Measurements from ENCODE around the gene RAB41.

GRCh38 chrX:70324326-70324725, 42.4 kb downstream of the RAB41 start:
- no peak for TF ChIP-seq CTCF (IDR thresholded peaks at IDR 0.05)
- TF ChIP-seq RFX5 (IDR thresholded peaks at IDR 0.05; ENCODE audit: low read length), result no peak
- TF ChIP-seq NRF1 (IDR thresholded peaks at IDR 0.05; ENCODE audit: low read depth, low read length), result no peak
- no peak for TF ChIP-seq REST (IDR thresholded peaks at IDR 0.05; ENCODE audit: low read depth, low read length)
- no peak for TF ChIP-seq EZH2phosphoT487 (IDR thresholded peaks at IDR 0.05; ENCODE audit: borderline replicate concordance, low read depth)
- no peak for TF ChIP-seq GATA2 (CRISPR knock-in tag; IDR thresholded peaks at IDR 0.05)
- TF ChIP-seq EP300 (IDR thresholded peaks at IDR 0.05; ENCODE audit: borderline replicate concordance in 1 of 2, low read depth in 1 of 2, low read length in 1 of 2), result no peak
- TF ChIP-seq USF1 (IDR thresholded peaks at IDR 0.05; ENCODE audit: borderline replicate concordance, low read depth), result no peak
- no peak for TF ChIP-seq MAX (IDR thresholded peaks at IDR 0.05; ENCODE audit: low read depth)
- no peak for TF ChIP-seq TEAD4 (IDR thresholded peaks at IDR 0.05; ENCODE audit: borderline replicate concordance, insufficient read depth)

All from SK-N-SH (cell line).